Activated CD8-positive, alpha-beta memory T cell treated with anti-CD3 and anti-CD28 coated beads, Interleukin-2, amount 50 U/mL, for 1 hour (primary cell): ENCODE measurements around the gene CARM1.
"Not testable (repeated sequence)": the region's sequence is repeated elsewhere in the genome, so short reads cannot be mapped to it uniquely, and the experiment has no call there.

Experiments used
- DNase-seq: peaks from one replicate; pipeline ENCODE4 v3.0.0-alpha.2; 2020; ENCODE audit errors: extremely low read depth

Gene CARM1

DNA sequence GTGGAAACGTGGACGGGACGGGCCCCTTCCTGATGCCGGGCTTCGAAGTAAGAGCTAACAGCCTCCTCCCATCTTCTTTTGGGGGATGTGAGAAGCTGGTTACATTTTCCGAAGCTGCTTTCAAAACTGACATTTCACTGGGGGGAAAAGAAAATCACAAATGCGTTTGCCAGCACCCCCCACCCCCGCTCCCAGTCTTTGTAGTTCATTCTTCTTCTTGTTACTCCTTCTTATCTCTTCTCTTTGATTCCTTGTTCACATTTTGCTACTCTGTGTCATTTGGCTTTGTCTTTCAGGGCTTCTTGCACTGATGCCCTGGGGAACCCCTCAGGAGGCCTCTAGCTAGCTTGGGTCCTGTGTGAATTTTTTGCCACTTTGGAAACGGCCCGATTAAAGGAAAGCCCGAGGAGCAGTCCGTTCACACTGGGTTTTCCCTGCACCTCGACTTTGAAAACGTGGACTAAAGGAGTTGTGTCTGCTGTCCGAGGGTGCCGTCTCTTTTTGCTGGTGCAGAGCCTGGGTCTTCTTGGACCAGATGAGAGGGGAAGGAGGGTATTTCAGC, 1.3 kb downstream of the CARM1 start:
- no peak for DNase-seq

DNA sequence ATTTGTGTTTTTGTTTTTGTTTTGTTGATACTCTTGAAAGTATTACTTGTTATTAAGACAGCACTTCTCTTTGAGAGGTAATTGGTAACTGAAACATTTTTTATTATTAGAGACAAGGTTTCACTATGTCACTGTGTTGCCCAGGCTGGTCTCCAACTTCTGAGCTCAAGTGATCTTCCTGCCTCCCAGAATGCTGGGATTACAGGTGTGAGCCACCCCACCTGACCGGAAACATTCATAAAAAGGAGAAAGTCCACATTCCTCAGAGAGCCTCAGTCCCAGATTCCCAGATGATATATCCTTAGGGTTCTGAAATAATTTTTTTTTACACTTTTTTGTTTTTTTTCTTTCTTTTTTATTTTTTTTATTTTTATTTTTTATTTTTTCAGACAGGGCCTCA, 2.7 kb downstream of the CARM1 start:
- DNase-seq: no peak

DNA sequence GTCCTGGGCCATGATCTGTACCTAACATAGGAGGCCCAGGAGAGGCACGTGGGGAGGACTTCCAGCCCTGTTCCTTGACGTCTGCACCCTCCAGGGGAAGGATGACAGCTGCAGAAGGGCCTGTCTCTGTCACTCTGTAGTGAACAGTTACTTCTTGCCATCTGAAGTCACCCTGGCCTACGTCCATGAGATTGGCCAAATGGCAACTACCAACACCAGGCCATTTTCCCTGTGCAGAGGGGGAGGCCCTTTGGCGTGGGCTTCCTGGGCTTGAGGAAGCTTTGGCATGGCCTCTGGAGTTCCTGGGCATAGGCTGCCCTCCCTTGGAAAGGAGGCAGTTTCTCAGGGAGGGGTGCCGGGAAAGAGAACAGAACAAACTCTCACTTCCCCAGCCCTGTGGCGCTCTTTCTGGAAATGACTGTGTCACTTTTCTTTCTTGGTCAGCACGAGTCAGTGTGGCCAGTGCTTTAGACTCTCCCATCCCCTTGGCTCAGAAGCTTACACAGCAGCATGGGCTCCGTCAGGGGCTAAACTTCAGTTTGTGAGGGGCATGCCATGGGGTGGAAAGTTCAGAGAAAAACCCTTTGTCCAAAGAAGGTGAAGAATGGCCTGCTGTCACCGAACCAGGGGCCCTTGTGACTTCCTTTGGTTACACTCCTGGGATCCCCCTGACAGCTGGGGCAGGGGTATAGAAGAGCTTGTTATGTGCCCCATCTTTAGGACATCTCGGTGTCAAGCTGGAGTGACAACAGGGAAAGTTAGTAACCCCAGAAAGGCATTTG, 5.3 kb downstream of the CARM1 start:
- DNase-seq: no peak

DNA sequence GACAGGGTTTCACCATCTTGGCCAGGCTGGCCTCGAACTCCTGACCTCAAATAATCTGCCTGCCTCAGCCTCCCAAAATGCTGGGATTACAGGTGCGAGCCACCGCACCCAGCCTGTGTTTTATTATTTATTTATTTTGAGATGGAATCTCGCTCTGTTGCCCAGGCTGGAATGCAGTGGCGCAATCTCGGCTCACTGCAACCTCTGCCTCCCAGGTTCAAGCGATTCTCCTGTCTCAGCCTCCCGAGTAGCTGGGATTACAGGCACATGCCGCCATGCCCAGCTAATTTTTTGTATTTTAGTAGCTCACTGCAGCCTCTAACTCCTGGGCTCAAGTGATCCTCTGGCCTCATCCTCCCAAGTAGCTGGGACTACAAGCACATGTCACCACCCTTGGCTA, 6.3 kb downstream of the CARM1 start:
- DNase-seq: not testable (repeated sequence)

DNA sequence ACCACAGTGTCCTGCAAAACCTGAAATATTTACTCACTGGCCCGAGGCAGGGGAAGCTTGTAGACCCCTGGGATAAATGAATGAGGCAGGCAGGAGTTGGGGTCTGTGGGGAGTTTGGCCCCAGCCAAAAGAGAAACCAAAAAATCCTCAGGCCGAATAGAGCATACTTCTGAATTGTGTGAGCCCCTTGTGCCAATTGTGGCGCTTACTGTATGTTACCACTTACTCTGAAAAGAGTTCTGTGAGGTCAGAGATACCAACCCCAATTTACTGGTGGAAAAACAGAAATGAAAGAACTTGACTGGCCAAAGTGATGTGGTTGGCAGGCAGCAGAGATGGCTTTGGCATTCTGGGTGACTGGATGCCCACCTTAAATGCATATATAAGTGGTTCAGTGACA, 6.9 kb downstream of the CARM1 start:
- no peak for DNase-seq

DNA sequence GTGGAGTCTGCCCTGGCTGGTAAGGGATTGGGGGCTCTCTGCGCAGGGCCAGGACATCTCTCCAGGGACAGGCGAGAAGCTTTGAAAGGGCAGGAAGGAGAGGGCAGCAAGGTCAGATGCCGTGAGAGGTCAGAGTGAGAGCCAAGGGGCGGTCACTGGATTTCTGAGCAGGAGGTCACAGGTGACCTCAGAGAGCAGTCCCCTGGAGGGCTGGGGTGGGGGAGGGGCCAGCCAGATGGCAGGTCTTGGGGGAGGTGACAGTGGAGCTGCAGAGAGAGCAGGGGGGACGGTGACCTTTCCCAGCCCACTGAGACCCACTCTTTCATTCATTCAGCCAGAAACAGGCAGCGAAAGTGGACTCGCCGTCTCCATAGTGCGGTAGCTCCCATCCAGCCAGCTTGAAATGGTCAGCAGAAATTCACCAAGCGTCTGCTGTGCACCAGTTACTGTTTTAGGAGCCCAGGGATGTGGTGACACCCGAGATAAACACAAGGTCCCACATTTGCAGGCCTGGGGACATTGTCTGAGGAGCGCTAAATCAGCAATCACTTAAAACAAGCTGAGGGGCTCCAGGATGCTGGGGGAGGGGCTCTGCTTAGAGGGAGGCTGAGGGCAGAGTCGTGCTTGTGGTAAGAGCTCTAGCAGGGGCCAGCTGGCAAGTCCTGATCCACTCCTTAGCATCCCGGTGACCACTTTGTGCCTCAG, 10.2 kb downstream of the CARM1 start:
- DNase-seq: no peak

DNA sequence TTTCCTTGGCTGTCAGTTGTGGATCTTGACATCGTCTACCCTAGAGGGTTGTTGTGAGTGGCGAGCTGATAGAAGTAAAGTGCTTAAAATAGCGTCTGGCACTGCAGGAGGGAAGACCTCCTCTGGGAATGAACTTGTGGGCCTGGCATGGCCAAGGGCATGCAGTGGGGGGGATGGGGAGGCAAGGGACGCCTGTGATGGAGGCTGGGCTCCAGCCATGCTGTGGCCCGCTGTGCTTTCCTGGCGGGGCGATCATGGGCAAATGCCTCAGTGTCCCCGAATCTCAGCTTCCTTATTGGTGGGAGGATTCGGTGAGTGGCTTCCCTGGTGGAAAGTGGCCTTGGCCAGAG, 10.7 kb downstream of the CARM1 start:
- DNase-seq: no peak

DNA sequence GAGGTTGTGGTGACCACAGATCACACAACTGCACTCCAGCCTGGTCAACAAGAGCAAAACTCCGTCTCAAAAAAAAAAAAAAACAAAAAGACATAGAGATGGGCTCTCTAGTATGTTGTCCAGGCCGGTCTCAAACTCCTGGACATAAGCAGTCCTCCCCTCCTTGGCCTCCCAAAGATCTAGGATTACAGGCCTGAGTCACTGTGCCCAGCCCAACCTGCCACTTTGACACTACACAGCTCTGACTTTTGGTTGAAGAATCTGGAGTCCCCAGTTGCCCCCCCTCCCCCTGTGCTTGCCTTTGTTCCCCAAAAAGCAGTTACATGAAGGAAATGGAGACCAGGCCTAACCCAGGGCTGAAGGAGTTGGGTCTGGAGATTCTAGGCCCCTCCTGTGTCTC, 12.9 kb downstream of the CARM1 start:
- DNase-seq: no peak

DNA sequence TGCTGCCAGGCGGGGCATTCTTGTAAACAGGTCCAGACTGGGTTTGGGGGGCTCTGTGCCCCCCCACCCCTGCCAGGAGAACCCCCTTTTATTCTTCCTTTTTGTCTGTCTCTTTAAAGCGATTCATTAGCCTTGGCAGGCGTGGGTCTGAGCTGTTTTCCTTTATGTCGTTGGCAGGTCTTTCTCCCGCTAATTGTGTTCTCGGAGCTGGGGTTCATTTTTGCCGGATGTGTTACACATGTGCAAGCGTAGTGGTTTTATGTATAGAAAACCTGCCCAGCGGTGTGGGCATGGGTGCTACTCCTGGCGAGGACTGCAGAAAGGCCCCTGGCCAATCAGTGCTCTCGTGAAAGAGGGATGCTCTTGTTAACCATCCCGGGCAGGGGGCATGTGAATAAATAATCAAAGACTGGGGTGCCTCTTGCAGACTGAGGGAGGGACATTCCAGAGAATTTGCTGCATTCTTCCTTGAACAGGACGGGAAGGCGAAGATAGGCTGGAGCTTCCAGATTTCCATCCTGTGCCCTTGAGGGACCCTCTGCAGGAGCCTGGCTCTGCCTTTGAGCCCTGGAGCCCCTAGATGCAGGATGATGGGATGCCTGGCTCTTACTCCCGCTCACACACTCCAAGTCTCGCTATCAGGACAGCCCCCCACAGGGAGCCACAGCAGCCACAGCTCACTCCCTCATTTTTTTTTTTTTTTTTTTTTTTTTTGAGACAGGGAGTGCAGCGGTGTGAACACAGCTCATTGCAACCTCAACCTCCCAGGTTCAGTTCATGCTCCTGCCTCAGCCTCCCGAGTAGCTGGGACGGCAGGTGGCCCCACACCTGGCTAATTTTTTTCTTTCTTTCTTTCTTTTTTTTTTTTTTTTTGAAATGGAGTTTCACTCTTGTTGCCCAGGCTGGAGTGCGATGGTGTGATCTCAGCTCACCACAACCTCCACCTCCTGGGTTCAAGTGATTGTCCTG, 14.1 kb downstream of the CARM1 start:
- no peak for DNase-seq

DNA sequence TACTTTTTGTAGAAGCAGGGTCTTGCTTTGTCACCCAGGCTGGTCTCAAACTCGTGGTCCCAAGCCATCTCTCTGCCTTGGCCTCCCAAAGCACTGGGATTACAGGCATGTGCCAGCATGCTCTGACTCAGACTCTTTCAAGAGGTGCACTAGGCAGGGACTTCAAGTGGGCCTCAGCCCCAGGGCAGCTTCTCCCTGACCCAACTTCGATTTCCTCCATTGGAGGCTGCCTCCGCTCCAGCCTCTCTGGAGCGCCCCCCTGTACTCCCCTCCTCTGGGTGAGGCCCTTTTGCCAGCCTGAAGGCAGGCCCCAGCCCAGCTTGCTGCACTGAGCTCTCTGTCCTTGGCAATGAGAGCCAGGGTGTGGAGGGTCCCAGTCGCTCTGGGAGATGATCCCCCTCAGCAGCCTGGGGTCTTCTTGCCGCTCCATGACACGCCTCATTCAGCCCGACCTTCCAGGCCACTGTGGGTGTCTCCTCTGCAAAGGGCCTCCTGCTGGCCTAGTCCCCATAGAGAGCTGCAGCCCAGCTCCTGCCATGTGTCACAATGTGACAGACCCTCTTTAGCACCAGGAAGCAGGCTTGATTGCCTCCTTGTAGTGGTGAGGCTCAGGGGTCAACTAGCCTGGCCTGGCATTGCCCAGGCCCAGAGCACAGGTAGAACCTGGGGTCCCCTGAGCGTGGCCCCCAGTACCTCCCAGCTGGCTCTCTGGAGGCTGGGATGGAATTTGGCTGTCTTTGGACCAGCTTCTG, 16.4 kb downstream of the CARM1 start:
- DNase-seq: no peak

DNA sequence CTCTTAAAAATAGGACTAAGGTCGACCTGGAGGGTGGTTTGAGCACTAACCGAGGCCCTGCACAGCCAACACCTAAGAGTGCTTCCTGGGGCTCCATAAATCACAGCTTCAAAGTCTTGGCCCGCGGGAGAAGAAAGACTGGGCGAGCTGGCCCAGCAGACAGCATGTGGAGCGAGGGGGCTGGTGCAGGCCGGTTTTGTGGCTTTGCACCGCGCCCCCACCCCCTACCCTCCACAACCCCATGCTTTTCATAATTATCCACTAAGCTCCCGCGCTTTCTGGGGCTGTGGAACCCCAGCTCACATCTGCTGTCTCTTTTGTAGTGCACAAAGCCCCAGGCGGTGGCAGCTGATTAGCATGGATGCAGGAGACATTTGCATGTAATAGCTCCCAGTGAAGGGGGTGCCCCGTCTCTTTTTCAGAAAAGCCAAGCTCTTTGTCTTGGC, 17.1 kb downstream of the CARM1 start:
- no peak for DNase-seq

DNA sequence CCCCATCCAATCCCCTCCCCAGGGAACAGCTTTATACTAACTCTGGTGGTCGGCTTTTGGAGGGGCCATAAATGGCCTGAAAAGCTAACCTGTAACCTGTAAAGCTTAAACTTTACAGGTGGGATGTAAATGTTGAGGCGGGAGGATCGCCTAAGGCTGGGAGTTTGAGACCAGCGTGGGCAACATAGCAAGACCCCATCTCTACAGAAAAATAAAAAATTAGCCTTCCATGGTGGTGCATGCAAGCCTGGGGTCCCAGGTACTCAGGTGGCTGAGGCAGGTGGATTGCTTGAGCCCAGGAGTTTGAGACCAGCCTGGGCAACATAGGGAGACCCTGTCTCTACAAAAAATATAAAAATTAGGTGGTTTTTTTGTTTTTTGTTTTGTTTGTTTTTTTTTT, 18.5 kb downstream of the CARM1 start:
- no peak for DNase-seq

DNA sequence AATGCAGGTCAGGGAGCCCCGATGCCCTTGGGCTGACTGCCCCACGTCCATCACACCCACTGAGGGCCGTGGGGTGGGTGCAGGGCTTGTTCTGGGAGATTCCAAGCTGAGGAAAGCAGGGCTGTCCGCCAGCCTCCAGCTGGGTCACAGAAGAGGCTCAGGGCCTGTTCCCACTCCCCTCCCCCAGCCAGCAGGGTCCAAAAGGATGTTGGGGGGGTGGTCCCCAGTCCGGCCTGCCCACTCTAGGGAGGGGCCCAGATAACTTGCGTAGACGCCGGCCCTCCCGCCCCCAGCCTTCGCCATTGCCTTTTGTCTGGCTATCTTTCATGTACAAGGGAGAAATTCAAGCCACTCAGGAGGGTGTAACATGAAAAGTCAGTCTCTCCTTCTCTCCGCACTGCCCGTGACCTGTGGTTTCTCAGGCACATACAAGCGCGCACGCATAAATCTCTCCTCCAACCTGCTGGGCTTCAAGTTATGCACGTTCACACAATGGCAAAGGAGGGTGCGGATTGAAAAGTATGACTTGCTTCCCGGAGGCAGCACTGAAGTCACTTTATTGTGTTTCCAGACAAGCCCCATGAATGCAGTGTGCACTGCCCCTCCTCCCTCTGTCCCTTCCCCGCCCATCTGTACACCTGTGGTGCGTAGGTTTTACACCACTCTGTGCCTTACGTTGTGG, 20.2 kb downstream of the CARM1 start:
- no peak for DNase-seq

DNA sequence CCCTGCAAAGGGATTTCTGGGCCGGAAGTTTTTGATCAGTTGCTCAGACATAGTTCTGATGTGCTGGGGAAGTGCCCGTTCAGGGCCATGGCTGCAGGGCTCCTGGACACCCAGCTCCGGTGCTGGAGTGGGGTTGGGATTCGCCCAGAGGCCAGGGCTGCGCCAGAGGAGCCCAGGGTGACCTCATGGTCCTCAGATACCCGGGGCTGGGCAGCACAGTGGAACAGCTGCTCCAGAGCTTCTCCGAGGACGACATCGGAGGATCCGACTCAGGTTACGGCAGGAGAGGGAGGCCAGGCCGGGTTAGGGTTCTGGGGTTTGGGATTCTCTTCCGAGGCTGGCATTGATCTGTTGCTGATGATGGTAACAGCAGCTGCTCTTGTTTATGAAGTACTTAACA, 20.9 kb downstream of the CARM1 start:
- no peak for DNase-seq

DNA sequence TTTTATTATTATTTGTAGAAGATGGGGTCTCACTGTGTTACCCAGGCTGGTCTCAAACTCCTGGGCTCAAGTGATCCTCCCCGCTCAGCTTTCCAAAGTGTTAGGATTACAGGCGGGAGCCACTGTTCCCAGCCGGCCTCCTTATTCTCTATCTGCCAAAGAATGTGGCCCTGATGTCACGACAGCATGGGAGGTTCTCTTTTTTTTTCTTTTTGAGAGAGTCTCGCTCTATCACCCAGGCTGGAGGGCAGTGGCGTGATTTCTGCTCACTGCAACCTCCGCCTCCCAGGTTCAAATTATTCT, 23.5 kb downstream of the CARM1 start:
- DNase-seq: no peak

DNA sequence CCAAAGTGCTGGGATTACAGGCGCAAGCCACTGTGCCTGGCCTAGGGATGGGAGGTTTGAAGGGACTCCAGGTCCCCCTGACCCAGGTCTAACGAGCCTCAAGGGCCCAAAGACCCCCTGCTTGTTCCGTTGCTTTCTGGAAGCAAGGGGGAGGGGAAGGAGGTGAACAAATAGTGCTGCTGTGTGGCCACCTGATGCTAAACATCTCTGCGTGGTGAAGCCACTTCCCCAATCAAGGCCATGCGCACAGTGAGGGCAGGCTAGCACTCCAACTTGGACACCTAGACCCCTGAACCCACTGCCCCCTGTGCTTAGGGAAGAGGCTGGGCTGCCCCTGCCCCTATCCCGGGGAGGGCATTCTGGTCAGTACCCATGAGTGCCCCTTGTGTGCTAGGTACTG, 24.0 kb downstream of the CARM1 start:
- DNase-seq: no peak

DNA sequence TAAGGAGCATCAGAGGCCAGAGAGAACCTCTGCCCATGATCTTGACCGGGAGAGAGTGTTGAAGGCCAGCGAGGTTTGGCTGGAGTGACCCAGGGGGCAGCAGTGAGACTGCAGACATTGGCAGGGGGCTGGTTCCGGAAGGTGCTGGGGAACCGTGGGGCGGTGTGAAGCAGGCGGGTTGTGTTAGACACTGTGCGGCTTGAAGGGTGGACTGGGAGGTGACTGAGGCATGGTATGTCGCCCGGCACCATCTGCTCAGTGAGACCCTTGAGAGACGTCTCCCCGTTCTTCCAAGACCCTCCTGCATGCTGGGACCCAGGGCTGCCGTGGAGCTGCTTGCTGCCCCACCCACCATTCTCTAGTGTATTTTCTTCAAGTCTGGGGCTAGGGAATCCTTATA, 24.6 kb downstream of the CARM1 start:
- no peak for DNase-seq

DNA sequence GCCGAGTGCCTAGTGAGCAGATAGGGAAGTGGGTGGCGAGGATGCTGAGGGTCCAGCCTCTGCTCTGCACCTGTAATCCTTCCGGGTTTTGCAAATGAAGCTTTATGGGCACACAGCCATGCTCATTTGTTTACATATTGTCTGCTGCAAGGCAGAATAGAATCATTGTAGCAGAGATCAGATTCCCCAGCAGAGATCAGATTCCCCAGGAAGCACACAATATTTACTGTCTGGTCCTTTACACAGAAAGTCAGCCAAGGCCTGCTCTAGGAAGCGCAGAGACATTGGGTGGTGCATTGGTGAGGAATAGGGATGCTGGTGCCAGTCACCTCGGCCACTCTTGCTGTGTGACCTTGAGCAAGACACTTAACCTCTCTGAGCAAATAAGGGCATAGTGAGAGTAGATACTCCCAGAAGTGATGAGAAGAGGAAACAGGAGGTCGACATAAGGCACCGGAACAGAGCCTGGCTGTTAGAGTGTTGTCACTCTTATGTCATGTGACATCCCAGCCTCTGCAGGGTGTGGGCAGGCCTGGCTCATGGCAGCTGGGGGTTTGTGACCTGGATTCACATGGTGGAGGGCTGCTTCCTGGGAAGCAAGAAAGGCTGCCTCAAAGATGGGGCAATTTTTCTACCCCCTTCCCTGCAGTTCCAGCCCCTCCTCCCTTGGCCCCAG, 25.6 kb downstream of the CARM1 start:
- no peak for DNase-seq

DNA sequence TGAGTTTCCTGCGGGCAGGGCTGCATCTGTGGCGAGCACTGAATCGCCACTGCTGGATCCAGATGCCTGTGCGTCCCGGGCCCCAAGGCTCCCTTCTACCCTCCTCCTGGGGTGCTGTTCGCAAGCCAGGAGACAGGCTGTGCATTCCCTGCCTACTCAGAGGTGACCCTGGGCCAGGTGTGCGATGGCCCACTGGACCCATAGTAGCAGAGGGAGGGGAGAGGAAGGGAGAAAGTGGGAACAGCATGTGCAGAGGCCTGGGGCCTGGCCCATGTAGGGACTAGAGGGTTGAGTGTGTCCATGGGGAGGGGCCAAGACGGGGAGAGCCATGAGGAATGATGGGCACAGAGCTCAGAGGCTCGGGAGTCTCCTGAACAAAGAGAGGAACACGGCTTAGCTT, 27.3 kb downstream of the CARM1 start:
- DNase-seq: no peak

DNA sequence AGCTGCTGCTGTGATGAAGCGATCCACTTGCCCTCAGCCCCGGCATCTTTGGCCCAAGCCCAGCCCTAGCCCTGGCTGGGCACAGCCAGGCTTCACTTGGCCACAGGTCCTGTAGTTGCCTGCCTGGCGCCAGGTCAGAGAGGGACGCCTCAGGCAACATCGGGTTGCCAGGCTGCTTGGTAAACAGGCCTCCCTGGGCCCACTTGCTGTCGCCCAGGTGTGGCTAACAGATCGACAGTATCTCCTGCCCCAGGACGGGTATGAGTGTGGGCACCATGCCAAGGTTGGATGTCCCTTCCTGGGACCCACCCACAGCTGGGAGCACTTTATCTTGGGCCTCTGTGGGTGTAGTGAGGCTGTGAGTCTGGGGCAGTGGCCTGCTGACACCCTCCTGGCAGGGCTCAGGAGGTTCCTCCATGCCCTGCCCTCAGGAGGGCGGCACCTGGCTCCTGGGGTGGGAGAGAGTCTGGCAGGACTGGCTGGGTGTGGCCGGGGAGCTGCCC, 27.8 kb downstream of the CARM1 start:
- DNase-seq: no peak
